GM23338 (cell line): Measurements from ENCODE around the gene PTPRN2. TPM values are rescaled to one million over a fixed set of nuclear protein-coding genes. Genes with fewer than 3 reads are reported as not detected.
A peak's percentile ranks its signal among the peaks of the same experiment; 100 is the strongest.

Experiments used
- ATAC-seq: fragments of 200-7000 bp; cut with Tn5 transposase; 3 replicates; pipeline ENCODE4 v1.9.1; 2020
- DNase-seq: peaks from one replicate; pipeline ENCODE4 v3.0.0-alpha.2; 2015; ENCODE audit warnings: low spot score
- H2AFZ ChIP-seq: fragments of 200-600 bp; sonication (generic); 2 replicates; pipeline ENCODE4 v1.8.0; 2016; ENCODE audit warnings: antibody characterized with exemption, mild to moderate bottlenecking, moderate library complexity
- H3F3A ChIP-seq: fragments of 200-600 bp; sonication (generic); replicated peaks from 2 replicates; pipeline ENCODE4 v1.8.0; 2017; ENCODE audit warnings: antibody characterized with exemption, mixed run types, low read depth
- H3K27ac ChIP-seq: fragments of 200-600 bp; sonication (generic); 2 replicates; pipeline ENCODE4 v1.6.1; 2016; ENCODE audit warnings: low read depth
- H3K27me3 ChIP-seq: fragments of 200-600 bp; sonication (generic); 2 replicates; pipeline ENCODE4 v1.8.0; 2016; ENCODE audit warnings: mild to moderate bottlenecking, mixed run types, moderate library complexity; ENCODE audit not compliant: insufficient read depth
- H3K36me3 ChIP-seq: fragments of 200-600 bp; sonication (generic); 2 replicates; pipeline ENCODE4 v1.8.0; 2016; ENCODE audit warnings: mild to moderate bottlenecking; ENCODE audit not compliant: insufficient read depth
- H3K4me1 ChIP-seq: fragments of 200-600 bp; sonication (generic); 2 replicates; pipeline ENCODE4 v1.8.0; 2016; ENCODE audit warnings: mild to moderate bottlenecking, moderate library complexity; ENCODE audit not compliant: insufficient read depth
- H3K4me2 ChIP-seq: fragments of 200-600 bp; sonication (generic); 2 replicates; pipeline ENCODE4 v1.7.1; 2017; ENCODE audit warnings: mixed run types
- H3K4me3 ChIP-seq: fragments of 200-600 bp; sonication (generic); 2 replicates; pipeline ENCODE4 v1.6.1; 2016; ENCODE audit warnings: mixed run types
- H3K79me2 ChIP-seq: fragments of 200-600 bp; sonication (generic); replicated peaks from 2 replicates; pipeline ENCODE4 v1.8.0; 2017; ENCODE audit warnings: mild to moderate bottlenecking; ENCODE audit not compliant: insufficient read depth
- H3K9me2 ChIP-seq: fragments of 200-600 bp; sonication (generic); 2 replicates; pipeline ENCODE4 v1.8.0; 2017; ENCODE audit not compliant: insufficient read depth
- H4K20me1 ChIP-seq: fragments of 200-600 bp; sonication (generic); replicated peaks from 2 replicates; pipeline ENCODE4 v1.8.0; 2017; ENCODE audit warnings: mild to moderate bottlenecking; ENCODE audit not compliant: insufficient read depth
- H3K27ac Mint-ChIP-seq: 2 replicates; pipeline ENCODE4 v1.8.0; 2020; ENCODE audit warnings: inconsistent platforms, mild to moderate bottlenecking, moderate library complexity, mixed read lengths
- H3K27me3 Mint-ChIP-seq: 3 replicates; pipeline ENCODE4 v1.8.0; 2022; ENCODE audit warnings: low read depth, mild to moderate bottlenecking, moderate library complexity, mixed read lengths, inconsistent platforms; ENCODE audit not compliant: insufficient read depth, poor library complexity
- H3K36me3 Mint-ChIP-seq: 3 replicates; pipeline ENCODE4 v1.8.0; 2021; ENCODE audit warnings: low read depth, mild to moderate bottlenecking, inconsistent platforms, moderate library complexity, mixed read lengths
- H3K4me1 Mint-ChIP-seq: 3 replicates; pipeline ENCODE4 v1.8.0; 2020; ENCODE audit warnings: mild to moderate bottlenecking, inconsistent platforms, mixed read lengths
- H3K4me3 Mint-ChIP-seq: 3 replicates; pipeline ENCODE4 v1.8.0; 2021; ENCODE audit warnings: moderate library complexity, mild to moderate bottlenecking, inconsistent platforms, mixed read lengths
- H3K9me3 Mint-ChIP-seq: 3 replicates; pipeline ENCODE4 v1.8.0; 2020; ENCODE audit warnings: moderate library complexity, mild to moderate bottlenecking, inconsistent platforms, mixed read lengths
- CTCF ChIP-seq, 2 experiments: fragments of 200-600 bp in 1 of 2; sonication (generic) in 1 of 2; conservative IDR thresholded peaks; 2 replicates each; pipeline versions ENCODE4 v1.5.1 to v1.6.1; 2016 to 2017; ENCODE audit warnings: antibody characterized with exemption in 2 of 2, low read depth in 2 of 2, mild to moderate bottlenecking in 2 of 2, moderate library complexity in 1 of 2
- polyA plus RNA-seq: library from polyadenylated mRNA; unstranded; fragments of >200 nt; fragmentation: Nextera tagmentation; extraction: Ambion mirVana; gene quantifications from 2 replicates; pipeline ENCODE4 v1.2.1, GENCODE V29; 2016
- total RNA-seq: library from RNA; depleted of rRNA; stranded (reverse); fragments of >200 nt; shearing (Covaris generic); gene quantifications from 2 replicates; pipeline ENCODE4 v1.2.3, GENCODE V29; 2014
- TF ChIP-seq, protein P1 (sequence below): fragments of 250-450 bp; sonication (Bioruptor Pico); IDR thresholded peaks from 2 replicates; pipeline ENCODE4 v1.5.0; 2020; ENCODE audit warnings: mild to moderate bottlenecking, moderate library complexity
- TF ChIP-seq, protein P2 (sequence below): IDR thresholded peaks from 2 replicates; pipeline ENCODE4 v1.6.1; 2016; ENCODE audit warnings: antibody characterized with exemption

The PTPRN2 gene
- total and polyA plus RNA-seq, 2 experiments from 2014 or later = 0.87 to 4.0 TPM

GRCh38 chr7:157875230-157876179 lies 712.1 kb downstream of the PTPRN2 start:
- Histone ChIP-seq H3K27me3 (no peaks in the 10 kb centered on the region), H3K4me2 (no peak overlapping the region), H2AFZ (no peak overlapping the region), H3K27ac (no peak overlapping the region), H4K20me1 (no peaks in the 10 kb centered on the region), H3F3A (no peaks in the 10 kb centered on the region), H3K9me2 (no peaks in the 10 kb centered on the region), H3K4me1 (no peaks in the 10 kb centered on the region), H3K4me3 (no peak overlapping the region), H3K36me3 (no peaks in the 10 kb centered on the region), H3K79me2 (no peaks in the 10 kb centered on the region)
- TF ChIP-seq, protein P1, sequence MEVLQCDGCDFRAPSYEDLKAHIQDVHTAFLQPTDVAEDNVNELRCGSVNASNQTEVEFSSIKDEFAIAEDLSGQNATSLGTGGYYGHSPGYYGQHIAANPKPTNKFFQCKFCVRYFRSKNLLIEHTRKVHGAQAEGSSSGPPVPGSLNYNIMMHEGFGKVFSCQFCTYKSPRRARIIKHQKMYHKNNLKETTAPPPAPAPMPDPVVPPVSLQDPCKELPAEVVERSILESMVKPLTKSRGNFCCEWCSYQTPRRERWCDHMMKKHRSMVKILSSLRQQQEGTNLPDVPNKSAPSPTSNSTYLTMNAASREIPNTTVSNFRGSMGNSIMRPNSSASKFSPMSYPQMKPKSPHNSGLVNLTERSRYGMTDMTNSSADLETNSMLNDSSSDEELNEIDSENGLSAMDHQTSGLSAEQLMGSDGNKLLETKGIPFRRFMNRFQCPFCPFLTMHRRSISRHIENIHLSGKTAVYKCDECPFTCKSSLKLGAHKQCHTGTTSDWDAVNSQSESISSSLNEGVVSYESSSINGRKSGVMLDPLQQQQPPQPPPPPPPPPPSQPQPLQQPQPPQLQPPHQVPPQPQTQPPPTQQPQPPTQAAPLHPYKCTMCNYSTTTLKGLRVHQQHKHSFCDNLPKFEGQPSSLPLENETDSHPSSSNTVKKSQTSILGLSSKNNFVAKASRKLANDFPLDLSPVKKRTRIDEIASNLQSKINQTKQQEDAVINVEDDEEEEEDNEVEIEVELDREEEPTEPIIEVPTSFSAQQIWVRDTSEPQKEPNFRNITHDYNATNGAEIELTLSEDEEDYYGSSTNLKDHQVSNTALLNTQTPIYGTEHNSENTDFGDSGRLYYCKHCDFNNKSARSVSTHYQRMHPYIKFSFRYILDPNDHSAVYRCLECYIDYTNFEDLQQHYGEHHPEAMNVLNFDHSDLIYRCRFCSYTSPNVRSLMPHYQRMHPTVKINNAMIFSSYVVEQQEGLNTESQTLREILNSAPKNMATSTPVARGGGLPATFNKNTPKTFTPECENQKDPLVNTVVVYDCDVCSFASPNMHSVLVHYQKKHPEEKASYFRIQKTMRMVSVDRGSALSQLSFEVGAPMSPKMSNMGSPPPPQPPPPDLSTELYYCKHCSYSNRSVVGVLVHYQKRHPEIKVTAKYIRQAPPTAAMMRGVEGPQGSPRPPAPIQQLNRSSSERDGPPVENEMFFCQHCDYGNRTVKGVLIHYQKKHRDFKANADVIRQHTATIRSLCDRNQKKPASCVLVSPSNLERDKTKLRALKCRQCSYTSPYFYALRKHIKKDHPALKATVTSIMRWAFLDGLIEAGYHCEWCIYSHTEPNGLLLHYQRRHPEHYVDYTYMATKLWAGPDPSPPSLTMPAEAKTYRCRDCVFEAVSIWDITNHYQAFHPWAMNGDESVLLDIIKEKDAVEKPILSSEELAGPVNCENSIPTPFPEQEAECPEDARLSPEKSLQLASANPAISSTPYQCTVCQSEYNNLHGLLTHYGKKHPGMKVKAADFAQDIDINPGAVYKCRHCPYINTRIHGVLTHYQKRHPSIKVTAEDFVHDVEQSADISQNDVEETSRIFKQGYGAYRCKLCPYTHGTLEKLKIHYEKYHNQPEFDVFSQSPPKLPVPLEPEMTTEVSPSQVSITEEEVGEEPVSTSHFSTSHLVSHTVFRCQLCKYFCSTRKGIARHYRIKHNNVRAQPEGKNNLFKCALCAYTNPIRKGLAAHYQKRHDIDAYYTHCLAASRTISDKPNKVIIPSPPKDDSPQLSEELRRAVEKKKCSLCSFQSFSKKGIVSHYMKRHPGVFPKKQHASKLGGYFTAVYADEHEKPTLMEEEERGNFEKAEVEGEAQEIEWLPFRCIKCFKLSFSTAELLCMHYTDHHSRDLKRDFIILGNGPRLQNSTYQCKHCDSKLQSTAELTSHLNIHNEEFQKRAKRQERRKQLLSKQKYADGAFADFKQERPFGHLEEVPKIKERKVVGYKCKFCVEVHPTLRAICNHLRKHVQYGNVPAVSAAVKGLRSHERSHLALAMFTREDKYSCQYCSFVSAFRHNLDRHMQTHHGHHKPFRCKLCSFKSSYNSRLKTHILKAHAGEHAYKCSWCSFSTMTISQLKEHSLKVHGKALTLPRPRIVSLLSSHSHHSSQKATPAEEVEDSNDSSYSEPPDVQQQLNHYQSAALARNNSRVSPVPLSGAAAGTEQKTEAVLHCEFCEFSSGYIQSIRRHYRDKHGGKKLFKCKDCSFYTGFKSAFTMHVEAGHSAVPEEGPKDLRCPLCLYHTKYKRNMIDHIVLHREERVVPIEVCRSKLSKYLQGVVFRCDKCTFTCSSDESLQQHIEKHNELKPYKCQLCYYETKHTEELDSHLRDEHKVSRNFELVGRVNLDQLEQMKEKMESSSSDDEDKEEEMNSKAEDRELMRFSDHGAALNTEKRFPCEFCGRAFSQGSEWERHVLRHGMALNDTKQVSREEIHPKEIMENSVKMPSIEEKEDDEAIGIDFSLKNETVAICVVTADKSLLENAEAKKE (CRISPR knock-in tag) = no peak
- TF ChIP-seq CTCF (conservative IDR thresholded peaks at IDR 0.05; ENCODE audit: low read depth in 2 of 2) = peak; percentile 30 to 55
- TF ChIP-seq, protein P2, sequence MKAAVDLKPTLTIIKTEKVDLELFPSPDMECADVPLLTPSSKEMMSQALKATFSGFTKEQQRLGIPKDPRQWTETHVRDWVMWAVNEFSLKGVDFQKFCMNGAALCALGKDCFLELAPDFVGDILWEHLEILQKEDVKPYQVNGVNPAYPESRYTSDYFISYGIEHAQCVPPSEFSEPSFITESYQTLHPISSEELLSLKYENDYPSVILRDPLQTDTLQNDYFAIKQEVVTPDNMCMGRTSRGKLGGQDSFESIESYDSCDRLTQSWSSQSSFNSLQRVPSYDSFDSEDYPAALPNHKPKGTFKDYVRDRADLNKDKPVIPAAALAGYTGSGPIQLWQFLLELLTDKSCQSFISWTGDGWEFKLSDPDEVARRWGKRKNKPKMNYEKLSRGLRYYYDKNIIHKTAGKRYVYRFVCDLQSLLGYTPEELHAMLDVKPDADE = no peak
- H3K27ac Mint-ChIP-seq = no peak overlapping the region
- DNase-seq (peak; percentile 5), ATAC-seq (no peak)
- H3K4me3 Mint-ChIP-seq = no peak overlapping the region
- peaks cover 52% of the 10 kb centered on the region for H3K36me3 Mint-ChIP-seq
- H3K9me3 Mint-ChIP-seq = peaks cover 66% of the 10 kb centered on the region
- no peaks in the 10 kb centered on the region for H3K4me1 Mint-ChIP-seq
- H3K27me3 Mint-ChIP-seq = peaks cover 9% of the 10 kb centered on the region
